HG02840 (cell line): ENCODE measurements around the gene MED4.

ENCODE experiments used
- ATAC-seq: cut with Tn5 transposase; IDR thresholded peaks from one replicate; pipeline ENCODE4 v1.9.1; 2021; ENCODE audit warnings: mild to moderate bottlenecking, moderate library complexity, moderate number of reproducible peaks; ENCODE audit not compliant: unreplicated experiment, low FRiP score

Gene MED4

DNA sequence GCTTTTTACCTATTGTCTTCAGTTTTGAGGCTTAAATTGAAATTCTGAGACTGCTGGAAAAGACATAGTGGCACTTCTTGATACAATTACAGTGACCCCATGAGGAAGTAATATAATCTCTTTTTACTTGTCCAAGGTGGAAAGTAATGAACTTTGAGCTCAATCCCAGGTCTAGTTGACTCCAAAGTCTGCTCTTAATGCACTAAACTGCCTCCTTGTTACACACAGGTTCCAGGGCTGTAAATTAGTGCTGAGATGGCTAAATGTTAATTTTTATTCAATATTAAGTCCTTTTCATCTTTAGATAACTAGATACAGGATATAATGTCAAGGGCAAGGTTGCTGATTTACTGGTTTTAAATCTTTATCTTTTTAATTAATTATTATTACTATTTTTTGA lies 54.9 kb downstream of the MED4 start:
- no peak for ATAC-seq

DNA sequence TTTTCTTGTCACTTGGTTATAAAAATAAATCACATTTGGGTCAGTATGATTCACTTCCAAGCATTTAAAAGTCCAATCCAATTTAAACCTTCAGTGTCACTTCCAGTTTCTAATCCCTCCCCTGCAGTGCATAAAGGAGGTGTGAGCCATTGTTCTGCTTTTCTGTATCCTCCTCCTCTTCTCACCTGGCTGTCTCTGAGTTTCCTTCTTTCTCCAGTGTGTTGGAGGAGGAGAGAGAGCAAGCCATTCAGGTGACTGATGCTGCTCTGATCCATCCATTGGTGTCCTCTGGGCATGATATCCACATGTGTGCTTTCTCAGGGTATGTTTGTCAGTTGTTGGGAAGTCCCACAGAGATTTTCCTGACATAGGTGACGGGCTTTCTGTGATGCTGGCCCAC lies 56.1 kb downstream of the MED4 start:
- no peak for ATAC-seq

DNA sequence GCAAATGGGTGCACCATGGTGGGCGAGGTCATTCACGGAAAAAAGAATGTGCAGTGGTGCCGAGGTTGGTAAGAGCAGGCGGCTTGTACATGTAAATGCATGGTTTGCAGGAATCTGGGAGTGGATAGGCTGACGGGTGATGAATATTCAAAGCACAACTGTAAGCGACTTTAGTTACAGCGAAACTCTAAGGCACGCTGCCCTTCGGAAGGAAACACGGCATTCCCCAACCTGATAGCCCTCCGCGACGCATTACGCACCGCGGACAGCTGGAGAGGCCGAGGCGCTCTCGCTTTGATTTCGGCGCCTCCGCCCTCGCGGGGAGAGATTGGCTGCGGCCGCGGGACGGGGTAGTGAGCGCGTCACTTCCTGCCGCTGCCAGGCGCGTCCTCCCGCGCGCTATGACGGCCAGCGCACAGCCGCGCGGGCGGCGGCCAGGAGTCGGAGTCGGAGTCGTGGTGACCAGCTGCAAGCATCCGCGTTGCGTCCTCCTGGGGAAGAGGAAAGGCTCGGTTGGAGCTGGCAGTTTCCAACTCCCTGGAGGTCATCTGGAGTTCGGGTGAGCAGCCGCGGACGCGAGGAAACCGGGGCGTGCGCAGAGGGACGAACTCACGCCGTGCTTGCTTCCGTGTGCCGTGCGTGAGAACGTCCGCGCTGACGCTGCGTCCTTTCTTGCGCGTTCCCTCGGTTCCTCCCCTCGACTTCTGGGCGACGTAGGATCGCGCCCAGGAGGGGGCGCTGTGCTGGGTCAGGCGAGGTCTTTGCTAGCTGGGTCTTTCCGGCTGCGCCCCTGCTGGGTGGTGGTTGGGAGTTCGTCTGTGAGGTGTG lies 57.3 kb downstream of the MED4 start, which contains the start of gene NUDT15:
TSS of gene NUDT15 (plus strand) at position 381 of the 828 bp plus-strand sequence. CDS start at position 402, 21 bp downstream.
- ATAC-seq: peak; percentile 94

DNA sequence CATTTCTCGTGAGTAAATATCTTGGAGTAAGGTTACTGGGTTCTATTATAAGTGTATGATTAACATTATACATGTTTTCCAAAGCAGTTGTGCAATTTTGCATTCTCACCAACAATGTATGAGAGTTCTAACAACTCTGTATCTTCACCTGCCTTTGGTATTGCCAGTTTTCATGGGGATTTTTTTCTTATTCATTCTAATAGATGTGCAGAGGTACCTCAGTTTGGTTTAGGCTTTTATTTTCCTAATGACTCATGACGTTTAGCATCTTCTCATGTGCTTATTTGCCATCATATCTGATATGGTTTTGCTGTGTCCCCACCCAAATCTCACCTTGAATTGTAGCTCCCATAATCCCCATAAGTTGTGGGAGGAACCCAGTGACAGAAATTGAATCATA lies 65.0 kb downstream of the MED4 start:
- no peak for ATAC-seq

DNA sequence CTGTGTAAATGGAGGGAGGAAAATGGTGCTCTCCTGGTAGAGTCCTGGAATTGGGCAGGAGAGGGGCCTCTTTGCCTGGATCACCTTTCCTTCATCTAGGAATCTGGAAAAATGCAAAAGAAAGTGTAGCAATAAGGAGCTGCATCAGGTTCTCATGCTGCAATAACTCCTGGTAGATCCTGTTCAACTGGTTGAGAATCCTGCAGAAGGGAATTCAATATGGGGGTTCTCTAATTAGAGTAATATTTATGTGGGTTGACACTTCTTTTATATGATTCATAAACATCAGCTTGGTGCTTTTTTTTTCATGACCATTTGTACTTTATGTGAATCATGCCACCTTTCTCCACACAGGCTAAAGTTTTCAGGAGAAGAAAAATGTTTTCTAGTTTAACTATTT lies 66.8 kb downstream of the MED4 start:
- ATAC-seq: no peak
